GM19324 (cell line): ENCODE results near the gene TM2D1.
"Not testable (repeated sequence)": the region's sequence is repeated elsewhere in the genome, so short reads cannot be mapped to it uniquely, and the experiment has no call there.

ENCODE experiments used
- ATAC-seq: cut with Tn5 transposase; IDR thresholded peaks from one replicate; pipeline ENCODE4 v1.9.1; 2021; ENCODE audit warnings: mild to moderate bottlenecking, moderate library complexity; ENCODE audit not compliant: unreplicated experiment, low FRiP score

TM2D1 gene

DNA sequence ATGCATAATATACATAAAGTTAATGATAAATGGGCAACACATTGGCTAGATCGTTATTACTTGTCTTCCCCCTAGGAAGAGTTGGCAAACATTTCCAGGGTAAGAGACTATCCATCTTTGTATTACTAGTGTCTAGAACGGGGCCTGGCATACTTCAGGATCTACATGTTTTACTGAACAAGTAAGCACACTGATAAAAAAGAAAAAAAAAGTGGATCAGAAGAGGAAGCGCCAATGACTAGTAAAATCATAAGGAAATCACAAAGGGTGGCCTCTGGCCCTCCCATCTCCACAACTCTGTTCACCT, 482 bp downstream of the TM2D1 start:
- ATAC-seq, result no peak

GRCh38 chr1:61718996-61719663, 5.8 kb downstream of the TM2D1 start:
- ATAC-seq, result not testable (repeated sequence)

DNA sequence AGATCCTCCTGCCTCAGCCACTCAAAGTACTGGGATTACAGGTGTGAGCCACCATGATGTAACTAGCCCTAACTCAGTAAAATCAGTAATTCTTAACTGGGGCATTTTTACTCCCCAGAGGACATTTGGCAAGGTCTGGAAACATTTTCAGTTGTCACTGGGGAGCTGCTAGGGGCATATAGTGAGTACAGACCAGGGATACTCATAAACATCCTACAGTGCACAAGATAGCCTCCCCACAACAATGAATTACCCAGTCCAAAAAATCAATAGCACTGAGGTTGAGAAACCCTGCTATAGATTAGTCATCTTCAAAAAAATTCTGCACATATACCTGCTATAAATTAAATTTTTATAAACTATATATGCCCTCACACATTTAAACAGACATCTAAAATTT, 13.0 kb downstream of the TM2D1 start:
- ATAC-seq, result no peak

- ATAC-seq, result not testable (repeated sequence)
These were observed 13.7 kb downstream of the TM2D1 start for GRCh38 chr1:61711257-61711656.

DNA sequence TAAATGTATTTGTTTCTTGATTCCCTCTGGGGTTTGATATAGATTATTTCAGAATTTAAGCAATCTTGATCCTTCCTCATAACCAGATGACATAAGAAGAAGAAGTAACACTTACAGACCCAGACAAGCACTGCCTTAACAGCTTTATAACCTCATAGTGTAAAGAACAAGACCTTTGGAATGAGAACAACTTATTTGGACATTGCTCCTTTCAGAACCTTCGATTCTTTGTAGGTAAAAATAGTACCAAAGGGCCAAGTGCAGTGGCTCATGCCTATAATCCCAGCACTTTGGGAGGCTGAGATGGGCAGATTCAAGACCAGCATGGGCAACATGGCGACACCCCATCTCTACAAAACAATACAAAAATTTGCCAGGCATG, 15.0 kb downstream of the TM2D1 start:
- no peak for ATAC-seq

DNA sequence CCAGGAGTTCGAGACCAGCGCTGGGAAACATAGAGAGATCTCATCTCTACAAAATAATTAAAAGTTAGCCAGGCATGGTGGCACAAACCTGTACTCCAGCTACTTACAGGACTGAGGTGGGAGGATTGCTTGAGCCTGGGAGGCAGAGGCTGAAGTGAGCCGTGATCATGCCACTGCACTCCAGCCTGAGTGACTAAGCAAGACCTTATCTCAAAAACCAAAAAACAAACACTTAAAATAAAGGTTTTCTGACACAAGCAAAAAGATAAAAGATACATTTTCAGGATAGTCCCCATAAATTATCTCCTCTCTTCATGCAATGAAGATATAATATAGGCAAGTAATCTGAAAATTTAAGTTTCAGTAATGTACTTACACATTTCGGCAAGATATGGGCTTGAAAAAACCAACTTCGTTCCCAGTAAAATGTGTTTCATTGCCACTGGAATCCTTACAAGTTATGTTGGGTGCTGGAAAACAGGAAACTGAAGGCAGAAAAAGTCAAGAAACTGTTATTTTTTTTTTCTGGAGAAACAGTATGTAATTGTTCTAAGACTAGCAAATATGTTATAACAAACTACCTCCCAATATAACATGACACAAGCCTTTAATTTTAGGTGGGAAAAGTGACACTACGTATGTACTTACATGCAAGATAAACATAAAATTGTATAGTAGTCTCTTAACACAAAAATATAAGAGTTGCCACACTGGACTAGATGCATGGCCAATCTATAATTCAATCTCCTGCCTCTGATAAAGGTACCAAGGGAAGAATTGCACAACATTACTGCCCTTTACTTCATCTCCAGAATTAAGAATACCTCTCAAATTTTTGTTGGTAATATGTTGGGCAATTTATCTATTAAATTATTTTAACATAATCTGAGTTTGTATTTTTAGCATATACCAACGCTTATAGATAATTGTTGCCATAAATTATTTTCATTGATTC, 15.7 kb downstream of the TM2D1 start:
- no peak for ATAC-seq

GRCh38 chr1:61699911-61700851, 24.8 kb downstream of the TM2D1 start:
- no peak for ATAC-seq

GRCh38 chr1:61692155-61692800, 32.7 kb downstream of the TM2D1 start:
- no peak for ATAC-seq

GRCh38 chr1:61687901-61688300, 37.0 kb downstream of the TM2D1 start:
- no peak for ATAC-seq

- no peak for ATAC-seq
These were observed 42.0 kb downstream of the TM2D1 start for GRCh38 chr1:61682891-61683290.

GRCh38 chr1:61680500-61680899, 44.4 kb downstream of the TM2D1 start:
- no peak for ATAC-seq

- not testable (repeated sequence) for ATAC-seq
These were observed 48.1 kb downstream of the TM2D1 start for GRCh38 chr1:61676881-61677280.

DNA sequence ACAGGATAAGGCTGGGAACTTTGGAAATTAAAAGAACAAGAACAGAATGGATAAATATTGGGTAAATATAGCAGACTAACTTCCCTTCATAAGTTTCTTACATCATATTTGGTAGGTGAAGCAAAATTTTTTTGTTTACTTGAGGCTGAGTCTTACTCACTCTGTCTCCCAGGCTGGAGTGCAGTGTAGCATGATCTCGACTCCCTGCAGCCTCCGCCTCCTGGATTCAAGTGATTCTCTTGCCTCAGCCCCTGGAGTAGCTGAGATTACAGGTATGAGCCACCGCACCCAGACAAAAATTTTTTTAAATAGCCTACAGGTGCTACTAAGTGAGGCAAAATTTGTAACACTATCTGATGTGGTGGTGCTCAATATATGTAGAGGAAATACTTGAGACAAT, 50.7 kb downstream of the TM2D1 start:
- no peak for ATAC-seq

- no peak for ATAC-seq
These were observed 52.6 kb downstream of the TM2D1 start for GRCh38 chr1:61672376-61672775.

GRCh38 chr1:61670445-61670844, 54.5 kb downstream of the TM2D1 start:
- ATAC-seq, result no peak

DNA sequence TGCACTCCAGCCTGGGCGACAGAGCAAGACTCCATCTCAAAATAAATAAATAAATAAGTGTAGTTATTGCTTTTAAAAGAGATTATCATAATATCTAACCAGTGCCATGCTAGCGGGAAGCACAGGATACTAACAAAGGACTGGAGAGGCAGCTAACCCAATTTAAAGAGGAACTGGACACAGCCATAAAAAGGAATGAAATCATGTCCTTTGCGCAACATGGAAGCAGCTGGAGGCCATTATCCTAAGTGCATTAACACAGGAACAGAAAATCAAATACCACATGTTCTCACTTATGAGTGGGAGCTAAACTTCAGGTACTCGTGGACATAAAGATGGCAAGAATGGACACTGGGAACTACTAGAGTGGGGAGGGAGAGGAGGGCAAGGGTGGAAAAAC, 54.9 kb downstream of the TM2D1 start:
- no peak for ATAC-seq

GRCh38 chr1:61659061-61659460, 65.9 kb downstream of the TM2D1 start:
- ATAC-seq, result no peak

- ATAC-seq, result no peak
These were observed 69.5 kb downstream of the TM2D1 start for GRCh38 chr1:61655453-61655852.

DNA sequence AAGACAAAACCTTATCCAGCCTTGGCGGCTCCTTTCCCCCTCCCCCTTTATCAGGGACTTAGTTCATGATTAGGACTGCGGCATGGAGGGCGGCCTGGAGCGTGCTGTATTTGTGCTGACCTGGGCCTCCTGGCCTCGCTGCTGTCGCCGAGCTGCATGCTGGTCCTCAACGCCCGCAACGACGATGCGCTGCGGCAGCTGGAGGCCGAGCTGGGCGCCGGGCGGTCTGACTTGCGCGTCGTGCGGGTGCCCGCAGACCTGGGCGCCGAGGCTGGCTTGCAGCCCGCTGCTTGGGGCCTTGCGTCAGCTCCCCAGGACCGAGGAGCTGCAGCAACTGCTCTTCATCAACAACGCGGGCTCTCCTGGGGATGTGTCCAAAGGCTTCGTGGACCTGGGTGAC, 70.9 kb downstream of the TM2D1 start:
- ATAC-seq, result no peak

DNA sequence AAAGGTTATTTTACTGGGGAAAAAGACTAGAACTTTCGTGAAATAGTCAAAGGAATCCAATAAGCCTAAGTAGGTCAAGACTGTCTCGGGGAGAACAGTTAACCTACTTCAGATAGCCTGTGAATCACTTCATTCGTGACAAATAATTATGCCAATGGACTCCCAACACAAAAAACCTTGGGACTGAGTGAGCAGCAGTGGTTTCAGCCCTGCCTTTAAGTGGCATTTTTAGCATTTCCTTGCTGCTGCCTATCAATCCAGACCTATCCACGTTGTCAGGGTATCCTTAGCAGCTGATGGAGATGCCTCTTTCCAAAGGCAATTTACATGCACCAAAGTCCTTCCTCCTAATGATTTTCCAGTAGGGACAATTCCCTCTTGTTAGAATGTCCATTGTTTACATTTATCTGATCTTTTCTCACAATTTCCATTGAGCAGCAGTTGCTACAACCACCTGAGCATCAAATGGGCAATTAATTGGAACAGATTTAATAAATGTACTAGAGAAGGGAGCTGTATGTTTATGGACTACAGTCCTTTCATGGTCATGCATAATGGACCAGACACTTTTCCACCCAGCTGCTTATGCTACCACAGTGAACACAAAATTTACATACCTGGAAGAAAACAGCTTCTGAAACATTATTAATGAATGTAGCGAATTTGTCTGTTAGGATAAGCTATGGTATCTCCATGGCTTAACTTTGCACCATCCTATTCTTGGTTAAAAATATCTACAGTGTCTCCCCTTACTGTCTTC, 75.8 kb downstream of the TM2D1 start:
- ATAC-seq, result no peak
